Caco-2 (cell line): Measurements from ENCODE around the gene KRT17. TPM values are rescaled to one million over a fixed set of nuclear protein-coding genes. Genes with fewer than 3 reads are reported as not detected.

Experiments used
- BruUV-seq: library from RNA; stranded (reverse); fragments of 400-500 nt; replicated peaks from 2 replicates; lab custom pipeline; 2021; lab: Mats Ljungman, UMichigan
- CTCF ChIA-PET: fragments of 300-600 bp; sonication (Branson Sonifier 250); formaldehyde crosslinking; loops from one replicate; lab custom pipeline; 2022; ENCODE audit warnings: antibody characterized with exemption; lab: Charles Lee
- POLR2A ChIA-PET: fragments of 300-600 bp; sonication (Branson Sonifier 250); formaldehyde crosslinking; loops from one replicate; lab custom pipeline; 2022; ENCODE audit warnings: antibody characterized with exemption; lab: Charles Lee
- DNase-seq, 2 experiments: peaks; one replicate each; pipeline versions ENCODE4 v3.0.0 to v3.0.0-alpha.2; 2020 to 2022
- H3K27me3 ChIP-seq: replicated peaks from 2 replicates; pipeline ENCODE4 v1.6.0; 2011; ENCODE audit warnings: low read length; ENCODE audit not compliant: control insufficient read depth, insufficient read depth
- H3K36me3 ChIP-seq: 2 replicates; pipeline ENCODE4 v1.5.1; 2011; ENCODE audit warnings: low read length; ENCODE audit not compliant: control insufficient read depth, insufficient read depth
- H3K4me1 ChIP-seq: fragments of 250-450 bp; sonication (Bioruptor Pico); 2 replicates; pipeline ENCODE4 v1.5.1; 2020; ENCODE audit warnings: mild to moderate bottlenecking
- H3K4me3 ChIP-seq: 2 replicates; pipeline ENCODE4 v1.5.1; 2011; ENCODE audit warnings: low read depth, mild to moderate bottlenecking, control low read depth, low read length
- H3K9me3 ChIP-seq: fragments of 250-450 bp; sonication (Bioruptor Pico); 2 replicates; pipeline ENCODE4 v1.5.1; 2020; ENCODE audit warnings: mild to moderate bottlenecking, moderate library complexity
- H3K27ac Mint-ChIP-seq: one replicate; pipeline ENCODE4 v1.8.0; 2022; ENCODE audit warnings: mixed read lengths; ENCODE audit not compliant: unreplicated experiment
- H3K27me3 Mint-ChIP-seq: one replicate; pipeline ENCODE4 v1.8.0; 2022; ENCODE audit warnings: mixed read lengths; ENCODE audit not compliant: insufficient read depth, unreplicated experiment
- H3K36me3 Mint-ChIP-seq: one replicate; pipeline ENCODE4 v1.8.0; 2022; ENCODE audit warnings: mild to moderate bottlenecking, mixed read lengths; ENCODE audit not compliant: insufficient read depth, unreplicated experiment
- H3K4me1 Mint-ChIP-seq: one replicate; pipeline ENCODE4 v1.8.0; 2022; ENCODE audit warnings: low read depth, mixed read lengths; ENCODE audit not compliant: unreplicated experiment
- H3K4me3 Mint-ChIP-seq: one replicate; pipeline ENCODE4 v1.8.0; 2022; ENCODE audit warnings: mild to moderate bottlenecking, moderate library complexity, mixed read lengths; ENCODE audit not compliant: unreplicated experiment
- H3K9me3 Mint-ChIP-seq: one replicate; pipeline ENCODE4 v1.8.0; 2022; ENCODE audit warnings: mixed read lengths; ENCODE audit not compliant: unreplicated experiment
- intact Hi-C: fragments of 100-400 bp; cut with micrococcal nuclease; formaldehyde crosslinking; loops from one replicate; pipeline ENCODE4 v1.10.0; 2022; ENCODE audit not compliant: unreplicated experiment
- total RNA-seq: library from RNA; stranded (reverse); gene quantifications from 2 replicates; pipeline ENCODE4 v1.2.3, GENCODE V29; 2022
- TF ChIP-seq, protein P1 (sequence below), 2 experiments: fragments of 200-600 bp in 1 of 2; IDR thresholded peaks; 1 replicate in 1 of 2; 2 replicates in 1 of 2; pipeline versions ENCODE4 v1.5.1 to v1.8.0; 2011 to 2022; ENCODE audit warnings: antibody characterized with exemption in 1 of 2, control low read depth in 1 of 2, inconsistent platforms in 1 of 2, low read depth in 1 of 2, low read length in 1 of 2, mild to moderate bottlenecking in 1 of 2, moderate library complexity in 1 of 2; ENCODE audit not compliant: insufficient read depth in 1 of 2, severe bottlenecking in 1 of 2, unreplicated experiment in 1 of 2

The KRT17 gene
- total RNA-seq, 1 experiment from 2014 or later: 2.8 TPM

DNA sequence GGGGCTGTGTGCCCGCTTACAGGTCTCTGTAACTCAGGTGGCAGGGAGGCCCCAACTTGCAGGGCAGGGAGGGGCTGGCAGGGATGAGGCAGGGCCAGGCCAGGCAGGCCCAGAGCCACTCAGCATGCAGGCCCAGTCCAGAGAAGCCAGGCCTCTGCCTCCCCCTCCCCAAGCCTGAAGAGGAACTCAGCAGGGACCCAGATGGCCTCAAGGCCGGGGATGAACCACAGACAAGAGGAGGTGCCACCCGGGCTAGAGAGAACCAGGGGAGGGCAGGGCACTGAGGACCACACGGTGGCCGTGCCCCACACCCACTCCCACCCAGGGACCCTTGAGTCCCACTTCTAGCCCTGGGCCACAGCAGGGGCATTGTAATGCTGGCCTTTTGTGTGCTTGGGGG is 34.5 kb upstream of the KRT17 start:
- no peak overlapping the region for H3K4me3 Mint-ChIP-seq
- POLR2A ChIA-PET: no interaction called here
- TF ChIP-seq, protein P1, sequence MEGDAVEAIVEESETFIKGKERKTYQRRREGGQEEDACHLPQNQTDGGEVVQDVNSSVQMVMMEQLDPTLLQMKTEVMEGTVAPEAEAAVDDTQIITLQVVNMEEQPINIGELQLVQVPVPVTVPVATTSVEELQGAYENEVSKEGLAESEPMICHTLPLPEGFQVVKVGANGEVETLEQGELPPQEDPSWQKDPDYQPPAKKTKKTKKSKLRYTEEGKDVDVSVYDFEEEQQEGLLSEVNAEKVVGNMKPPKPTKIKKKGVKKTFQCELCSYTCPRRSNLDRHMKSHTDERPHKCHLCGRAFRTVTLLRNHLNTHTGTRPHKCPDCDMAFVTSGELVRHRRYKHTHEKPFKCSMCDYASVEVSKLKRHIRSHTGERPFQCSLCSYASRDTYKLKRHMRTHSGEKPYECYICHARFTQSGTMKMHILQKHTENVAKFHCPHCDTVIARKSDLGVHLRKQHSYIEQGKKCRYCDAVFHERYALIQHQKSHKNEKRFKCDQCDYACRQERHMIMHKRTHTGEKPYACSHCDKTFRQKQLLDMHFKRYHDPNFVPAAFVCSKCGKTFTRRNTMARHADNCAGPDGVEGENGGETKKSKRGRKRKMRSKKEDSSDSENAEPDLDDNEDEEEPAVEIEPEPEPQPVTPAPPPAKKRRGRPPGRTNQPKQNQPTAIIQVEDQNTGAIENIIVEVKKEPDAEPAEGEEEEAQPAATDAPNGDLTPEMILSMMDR (IDR thresholded peaks at IDR 0.05; ENCODE audit: insufficient read depth in 1 of 2, low read depth in 1 of 2, low read length in 1 of 2, severe bottlenecking in 1 of 2, unreplicated experiment in 1 of 2): no peak
- intact Hi-C loops: no loop called here
- peaks cover 6% of the 10 kb centered on the region for H3K36me3 Mint-ChIP-seq
- Histone ChIP-seq H3K4me1 (peaks cover 19% of the 10 kb centered on the region), H3K4me3 (no peak overlapping the region), H3K9me3 (no peaks in the 10 kb centered on the region), H3K27me3 (no peaks in the 10 kb centered on the region), H3K36me3 (no peaks in the 10 kb centered on the region)
- no peak for DNase-seq
- H3K4me1 Mint-ChIP-seq: no peaks in the 10 kb centered on the region
- no TSS peak for BruUV-seq
- H3K9me3 Mint-ChIP-seq: no peaks in the 10 kb centered on the region
- no peak overlapping the region for H3K27ac Mint-ChIP-seq
- CTCF ChIA-PET: interaction anchor here (1.0 kb wide), 1 partner anchor 10 kb away, joined by 3 read pairs; no protein-coding TSS in a partner anchor
- H3K27me3 Mint-ChIP-seq: no peaks in the 10 kb centered on the region

DNA sequence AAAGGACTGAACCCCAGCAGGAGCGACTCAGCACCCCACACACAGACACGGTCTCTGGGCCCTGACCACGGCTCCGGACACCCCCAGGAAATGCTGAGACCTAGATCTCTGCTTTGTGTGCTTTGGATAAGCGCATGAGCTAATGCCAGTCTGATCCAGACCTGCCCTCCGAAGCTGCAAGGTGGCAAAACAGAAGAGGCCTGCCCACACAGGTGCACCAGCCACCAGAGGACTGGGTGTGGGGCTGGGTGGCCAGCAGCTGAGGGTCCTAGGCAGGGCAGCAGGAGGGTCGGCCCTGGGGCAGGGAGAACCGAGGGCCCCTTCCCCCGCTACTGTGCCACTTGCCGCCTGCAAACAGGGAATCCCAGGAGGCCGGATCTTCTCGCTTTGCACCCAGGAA is 33.6 kb upstream of the KRT17 start:
- POLR2A ChIA-PET: no interaction called here
- CTCF ChIA-PET: interaction anchor here (0.8 to 1.0 kb wide), 2 partner anchors 9 to 109 kb away, joined by 3 read pairs; no protein-coding TSS in a partner anchor
- intact Hi-C loops: no loop called here
- no TSS peak for BruUV-seq
- no peaks in the 10 kb centered on the region for H3K27me3 Mint-ChIP-seq
- H3K27ac Mint-ChIP-seq: no peak overlapping the region
- Histone ChIP-seq H3K4me3 (no peak overlapping the region), H3K27me3 (no peaks in the 10 kb centered on the region), H3K9me3 (no peaks in the 10 kb centered on the region), H3K4me1 (peaks cover 23% of the 10 kb centered on the region), H3K36me3 (no peaks in the 10 kb centered on the region)
- H3K4me1 Mint-ChIP-seq: no peaks in the 10 kb centered on the region
- H3K9me3 Mint-ChIP-seq: no peaks in the 10 kb centered on the region
- no peak for DNase-seq
- H3K4me3 Mint-ChIP-seq: no peak overlapping the region
- TF ChIP-seq, protein P1 (IDR thresholded peaks at IDR 0.05; ENCODE audit: insufficient read depth in 1 of 2, low read depth in 1 of 2, low read length in 1 of 2, severe bottlenecking in 1 of 2, unreplicated experiment in 1 of 2): no peak
- peaks cover 6% of the 10 kb centered on the region for H3K36me3 Mint-ChIP-seq

DNA sequence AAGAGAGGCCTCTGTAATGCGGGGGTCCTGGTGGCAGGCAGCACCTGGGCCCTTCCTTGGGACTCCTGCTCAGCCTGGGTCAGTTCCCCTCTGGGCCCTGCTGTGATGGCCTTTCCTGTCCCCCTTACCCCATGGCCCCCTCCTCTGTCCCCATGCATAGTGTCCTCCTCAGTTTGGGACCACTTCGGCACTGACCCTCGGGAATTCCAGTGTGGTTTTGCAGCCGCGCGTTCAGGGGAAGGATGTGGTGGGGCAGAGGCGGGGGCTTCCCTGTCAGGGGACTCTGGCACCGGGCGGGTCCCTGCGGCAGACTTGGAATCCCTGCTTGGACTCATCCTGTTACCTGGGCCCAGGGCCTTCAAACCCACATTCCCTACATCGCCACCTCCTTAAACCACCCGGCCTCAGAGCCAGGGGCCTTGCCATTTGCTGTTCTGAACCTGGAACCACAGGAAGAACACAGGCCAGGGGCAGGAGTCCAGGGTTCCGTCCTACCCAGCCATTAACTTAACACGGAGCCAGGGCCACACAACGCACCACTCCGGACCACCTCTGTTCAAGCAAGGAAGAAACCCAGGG is 32.9 kb upstream of the KRT17 start:
- H3K36me3 Mint-ChIP-seq: peaks cover 6% of the 10 kb centered on the region
- H3K4me1 Mint-ChIP-seq: peaks cover under 1% of the 10 kb centered on the region
- H3K4me1 ChIP-seq: peaks cover 23% of the 10 kb centered on the region
- no peak overlapping the region for H3K4me3 ChIP-seq
- H3K9me3 Mint-ChIP-seq: no peaks in the 10 kb centered on the region
- H3K27ac Mint-ChIP-seq: no peak overlapping the region
- no peaks in the 10 kb centered on the region for H3K9me3 ChIP-seq
- no peaks in the 10 kb centered on the region for H3K27me3 ChIP-seq
- intact Hi-C loops: no loop called here
- TF ChIP-seq, protein P1 (IDR thresholded peaks at IDR 0.05; ENCODE audit: insufficient read depth in 1 of 2, low read depth in 1 of 2, low read length in 1 of 2, severe bottlenecking in 1 of 2, unreplicated experiment in 1 of 2): no peak
- H3K4me3 Mint-ChIP-seq: no peak overlapping the region
- H3K27me3 Mint-ChIP-seq: no peaks in the 10 kb centered on the region
- CTCF ChIA-PET: interaction anchor here (0.6 to 0.8 kb wide), 2 partner anchors 36 to 109 kb away, joined by 3 to 5 read pairs; no protein-coding TSS in a partner anchor
- POLR2A ChIA-PET: no interaction called here
- no peak for DNase-seq
- no peaks in the 10 kb centered on the region for H3K36me3 ChIP-seq
- no TSS peak for BruUV-seq
